BE2C (cell line): ENCODE measurements around the gene ESYT3.
"Not testable (repeated sequence)": the region's sequence is repeated elsewhere in the genome, so short reads cannot be mapped to it uniquely, and the experiment has no call there.

Experiments
- DNase-seq: peaks from one replicate; pipeline ENCODE4 v3.0.0-alpha.2; 2020
- H3K27me3 ChIP-seq: fragments of 250-450 bp; sonication (Bioruptor Pico); 2 replicates; pipeline ENCODE4 v1.5.1; 2020; ENCODE audit warnings: mild to moderate bottlenecking
- H3K36me3 ChIP-seq: fragments of 250-450 bp; sonication (Bioruptor Pico); 2 replicates; pipeline ENCODE4 v1.5.1; 2020; ENCODE audit warnings: mild to moderate bottlenecking
- H3K4me1 ChIP-seq: fragments of 250-450 bp; sonication (Bioruptor Pico); 2 replicates; pipeline ENCODE4 v1.5.1; 2020
- H3K4me3 ChIP-seq: 2 replicates; pipeline ENCODE4 v1.5.1; 2011; ENCODE audit warnings: low read depth, low read length
- H3K9me3 ChIP-seq: fragments of 250-450 bp; sonication (Bioruptor Pico); 2 replicates; pipeline ENCODE4 v1.5.1; 2020
- CTCF ChIP-seq: IDR thresholded peaks from 2 replicates; pipeline ENCODE4 v1.5.1; 2012; ENCODE audit warnings: mild to moderate bottlenecking, low read depth, low read length

Gene ESYT3

DNA sequence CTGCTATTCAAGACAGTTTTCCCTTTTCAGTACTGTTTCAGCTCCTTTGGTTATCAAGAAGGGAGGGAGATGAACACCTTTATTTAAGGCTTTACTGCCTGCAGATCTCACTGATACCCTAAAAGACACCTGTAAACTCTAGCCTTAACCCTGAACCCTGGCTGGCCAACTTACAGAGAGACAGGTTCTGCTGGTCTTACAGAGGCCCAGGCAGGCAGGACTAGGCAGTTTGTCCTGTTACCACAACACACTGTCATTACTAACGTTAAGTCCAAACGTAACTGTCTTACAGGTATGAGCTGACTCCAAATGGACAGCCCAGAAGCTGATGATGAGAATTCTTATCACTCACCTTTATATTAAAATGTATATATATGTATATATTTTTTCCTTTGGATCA is 42.1 kb downstream of the ESYT3 start:
- no peak for TF ChIP-seq CTCF
- H3K9me3 ChIP-seq, result no peaks in the 10 kb centered on the region
- no peak for DNase-seq
- H3K4me1 ChIP-seq, result no peaks in the 10 kb centered on the region
- no peak overlapping the region for H3K4me3 ChIP-seq
- H3K36me3 ChIP-seq, result no peaks in the 10 kb centered on the region
- H3K27me3 ChIP-seq, result no peaks in the 10 kb centered on the region; the same call in 1 of the 2 replicates

GRCh38 chr3:138477120-138477519 is 42.7 kb downstream of the ESYT3 start:
- Histone ChIP-seq H3K36me3 (no peaks in the 10 kb centered on the region), H3K4me1 (no peaks in the 10 kb centered on the region), H3K9me3 (no peaks in the 10 kb centered on the region), H3K4me3 (no peak overlapping the region), H3K27me3 (no peaks in the 10 kb centered on the region; the same call in 1 of the 2 replicates)
- no peak for TF ChIP-seq CTCF
- DNase-seq, result no peak

DNA sequence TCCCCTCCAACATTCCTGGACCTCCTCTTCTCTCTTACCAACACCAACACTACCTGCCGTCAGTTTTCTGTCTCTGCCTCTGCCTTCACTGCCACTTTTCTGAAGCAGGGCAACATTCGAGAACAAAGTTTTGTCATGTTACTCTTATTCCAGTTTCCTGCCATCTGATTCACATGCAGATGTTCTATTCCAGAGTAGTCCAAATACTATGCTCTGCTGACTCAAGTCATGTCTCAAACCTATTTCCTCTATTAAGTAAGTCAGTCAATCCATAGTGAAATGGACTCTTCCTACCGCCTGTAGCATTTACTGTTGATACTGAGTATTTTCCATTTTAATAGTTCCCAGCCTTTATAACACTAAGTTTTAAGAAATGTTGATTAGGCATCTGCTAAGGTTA is 43.4 kb downstream of the ESYT3 start:
- Histone ChIP-seq H3K4me1 (no peaks in the 10 kb centered on the region), H3K27me3 (no peaks in the 10 kb centered on the region; the same call in 1 of the 2 replicates), H3K4me3 (no peak overlapping the region), H3K36me3 (no peaks in the 10 kb centered on the region), H3K9me3 (no peaks in the 10 kb centered on the region)
- DNase-seq, result no peak
- no peak for TF ChIP-seq CTCF

GRCh38 chr3:138479438-138479863 is 45.0 kb downstream of the ESYT3 start:
- no peaks in the 10 kb centered on the region for H3K4me1 ChIP-seq
- peak; percentile 56 for DNase-seq
- no peaks in the 10 kb centered on the region for H3K36me3 ChIP-seq
- H3K27me3 ChIP-seq, result no peaks in the 10 kb centered on the region; the same call in 1 of the 2 replicates
- no peaks in the 10 kb centered on the region for H3K9me3 ChIP-seq
- H3K4me3 ChIP-seq, result no peak overlapping the region
- peak; percentile 97 for TF ChIP-seq CTCF

- DNase-seq, result not testable (repeated sequence)
Measured at GRCh38 chr3:138484672-138485071, 50.3 kb downstream of the ESYT3 start.

GRCh38 chr3:138486580-138486979 is 52.2 kb downstream of the ESYT3 start:
- not testable (repeated sequence) for H3K9me3 ChIP-seq, DNase-seq, H3K27me3 ChIP-seq, H3K4me1 ChIP-seq, H3K36me3 ChIP-seq, H3K4me3 ChIP-seq

More at GRCh38 chr3:138484672-138485071, 50.3 kb downstream of the ESYT3 start:
- not testable (repeated sequence) for H3K36me3 ChIP-seq, H3K4me1 ChIP-seq, H3K27me3 ChIP-seq, H3K9me3 ChIP-seq, H3K4me3 ChIP-seq

- Histone ChIP-seq H3K4me1 (no peaks in the 10 kb centered on the region), H3K9me3 (no peaks in the 10 kb centered on the region), H3K4me3 (no peak overlapping the region), H3K27me3 (no peaks in the 10 kb centered on the region), H3K36me3 (no peaks in the 10 kb centered on the region)
- no peak for TF ChIP-seq CTCF
- no peak for DNase-seq
Measured at GRCh38 chr3:138491971-138492370, 57.6 kb downstream of the ESYT3 start.
